COLO668 (cell line): ENCODE results near the gene PLEKHM2.

Source experiments
- DNase-seq: peaks from one replicate; lab custom pipeline; 2025; ENCODE audit not compliant: unreplicated experiment; lab: John Stamatoyannopoulos, UW

Gene PLEKHM2

GRCh38 chr1:15674386-15675159 is 9.5 kb upstream of the PLEKHM2 start:
- no peak for DNase-seq

GRCh38 chr1:15676010-15676409 is 8.1 kb upstream of the PLEKHM2 start:
- DNase-seq = no peak

GRCh38 chr1:15676688-15677661 is 7.1 kb upstream of the PLEKHM2 start:
- no peak for DNase-seq

GRCh38 chr1:15678578-15678977 is 5.5 kb upstream of the PLEKHM2 start:
- DNase-seq = no peak

GRCh38 chr1:15680131-15680530 is 4.0 kb upstream of the PLEKHM2 start:
- no peak for DNase-seq

GRCh38 chr1:15680561-15681348 is 3.4 kb upstream of the PLEKHM2 start:
- no peak for DNase-seq

GRCh38 chr1:15681349-15682292 is 2.5 kb upstream of the PLEKHM2 start:
- DNase-seq = no peak

GRCh38 chr1:15682936-15683341 is 1.2 kb upstream of the PLEKHM2 start:
- no peak for DNase-seq

- no peak for DNase-seq
These were observed 628 bp upstream of the PLEKHM2 start for GRCh38 chr1:15683345-15684039.

GRCh38 chr1:15684468-15685291 is 560 bp downstream of the PLEKHM2 start:
- DNase-seq = peak; percentile 66

- DNase-seq = no peak
These were observed 1.7 kb downstream of the PLEKHM2 start for GRCh38 chr1:15685820-15686219.

GRCh38 chr1:15687446-15687845 is 3.3 kb downstream of the PLEKHM2 start:
- no peak for DNase-seq

- no peak for DNase-seq
These were observed 6.2 kb downstream of the PLEKHM2 start for GRCh38 chr1:15690317-15690716.

- no peak for DNase-seq
These were observed 7.4 kb downstream of the PLEKHM2 start for GRCh38 chr1:15691434-15692032.

GRCh38 chr1:15692121-15692682 is 8.1 kb downstream of the PLEKHM2 start:
- DNase-seq = no peak

GRCh38 chr1:15693371-15693770 is 9.3 kb downstream of the PLEKHM2 start:
- no peak for DNase-seq

- DNase-seq = no peak
These were observed 12.9 kb downstream of the PLEKHM2 start for GRCh38 chr1:15696956-15697521.

- no peak for DNase-seq
These were observed 14.1 kb downstream of the PLEKHM2 start for GRCh38 chr1:15698201-15698600.
